Caco-2 (cell line): Measurements from ENCODE around the gene PALLD. TPM values are rescaled to one million over a fixed set of nuclear protein-coding genes. Genes with fewer than 3 reads are reported as not detected.

Experiments used
- BruUV-seq: library from RNA; stranded (reverse); fragments of 400-500 nt; replicated peaks from 2 replicates; lab custom pipeline; 2021; lab: Mats Ljungman, UMichigan
- CTCF ChIA-PET: fragments of 300-600 bp; sonication (Branson Sonifier 250); formaldehyde crosslinking; loops from one replicate; lab custom pipeline; 2022; ENCODE audit warnings: antibody characterized with exemption; lab: Charles Lee
- POLR2A ChIA-PET: fragments of 300-600 bp; sonication (Branson Sonifier 250); formaldehyde crosslinking; loops from one replicate; lab custom pipeline; 2022; ENCODE audit warnings: antibody characterized with exemption; lab: Charles Lee
- DNase-seq, 2 experiments: peaks; one replicate each; pipeline versions ENCODE4 v3.0.0 to v3.0.0-alpha.2; 2020 to 2022
- H3K27me3 ChIP-seq: replicated peaks from 2 replicates; pipeline ENCODE4 v1.6.0; 2011; ENCODE audit warnings: low read length; ENCODE audit not compliant: control insufficient read depth, insufficient read depth
- H3K36me3 ChIP-seq: 2 replicates; pipeline ENCODE4 v1.5.1; 2011; ENCODE audit warnings: low read length; ENCODE audit not compliant: control insufficient read depth, insufficient read depth
- H3K4me1 ChIP-seq: fragments of 250-450 bp; sonication (Bioruptor Pico); 2 replicates; pipeline ENCODE4 v1.5.1; 2020; ENCODE audit warnings: mild to moderate bottlenecking
- H3K4me3 ChIP-seq: 2 replicates; pipeline ENCODE4 v1.5.1; 2011; ENCODE audit warnings: low read depth, mild to moderate bottlenecking, control low read depth, low read length
- H3K9me3 ChIP-seq: fragments of 250-450 bp; sonication (Bioruptor Pico); 2 replicates; pipeline ENCODE4 v1.5.1; 2020; ENCODE audit warnings: mild to moderate bottlenecking, moderate library complexity
- H3K27ac Mint-ChIP-seq: one replicate; pipeline ENCODE4 v1.8.0; 2022; ENCODE audit warnings: mixed read lengths; ENCODE audit not compliant: unreplicated experiment
- H3K27me3 Mint-ChIP-seq: one replicate; pipeline ENCODE4 v1.8.0; 2022; ENCODE audit warnings: mixed read lengths; ENCODE audit not compliant: insufficient read depth, unreplicated experiment
- H3K36me3 Mint-ChIP-seq: one replicate; pipeline ENCODE4 v1.8.0; 2022; ENCODE audit warnings: mild to moderate bottlenecking, mixed read lengths; ENCODE audit not compliant: insufficient read depth, unreplicated experiment
- H3K4me1 Mint-ChIP-seq: one replicate; pipeline ENCODE4 v1.8.0; 2022; ENCODE audit warnings: low read depth, mixed read lengths; ENCODE audit not compliant: unreplicated experiment
- H3K4me3 Mint-ChIP-seq: one replicate; pipeline ENCODE4 v1.8.0; 2022; ENCODE audit warnings: mild to moderate bottlenecking, moderate library complexity, mixed read lengths; ENCODE audit not compliant: unreplicated experiment
- H3K9me3 Mint-ChIP-seq: one replicate; pipeline ENCODE4 v1.8.0; 2022; ENCODE audit warnings: mixed read lengths; ENCODE audit not compliant: unreplicated experiment
- intact Hi-C: fragments of 100-400 bp; cut with micrococcal nuclease; formaldehyde crosslinking; loops from one replicate; pipeline ENCODE4 v1.10.0; 2022; ENCODE audit not compliant: unreplicated experiment
- total RNA-seq: library from RNA; stranded (reverse); gene quantifications from 2 replicates; pipeline ENCODE4 v1.2.3, GENCODE V29; 2022
- TF ChIP-seq, protein P1 (sequence below), 2 experiments: fragments of 200-600 bp in 1 of 2; IDR thresholded peaks; 1 replicate in 1 of 2; 2 replicates in 1 of 2; pipeline versions ENCODE4 v1.5.1 to v1.8.0; 2011 to 2022; ENCODE audit warnings: antibody characterized with exemption in 1 of 2, control low read depth in 1 of 2, inconsistent platforms in 1 of 2, low read depth in 1 of 2, low read length in 1 of 2, mild to moderate bottlenecking in 1 of 2, moderate library complexity in 1 of 2; ENCODE audit not compliant: insufficient read depth in 1 of 2, severe bottlenecking in 1 of 2, unreplicated experiment in 1 of 2

The PALLD gene
- total RNA-seq, 1 experiment from 2014 or later = 12.3 TPM

DNA sequence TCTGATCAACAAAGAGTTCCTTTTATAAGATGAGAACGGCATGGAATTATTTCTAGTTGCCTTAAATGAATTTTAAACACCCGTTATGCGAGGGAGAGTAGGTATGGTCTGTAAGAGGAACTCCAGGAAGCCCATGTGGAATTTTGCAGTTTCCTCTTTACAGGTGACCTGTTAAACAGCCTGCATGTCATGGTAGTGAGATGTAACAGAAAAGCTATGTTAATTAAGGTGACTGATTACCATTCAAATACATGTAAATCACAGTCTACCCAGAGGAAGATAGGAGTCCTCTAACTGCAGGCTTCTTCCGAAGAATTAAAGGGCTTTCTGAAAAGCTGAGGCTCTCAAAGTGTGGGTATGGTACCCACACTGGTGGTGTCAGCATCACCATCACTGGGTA is 349.6 kb downstream of the PALLD start:
- CTCF ChIA-PET = no interaction called here
- H3K4me3 Mint-ChIP-seq = no peak overlapping the region
- Histone ChIP-seq H3K27me3 (no peaks in the 10 kb centered on the region), H3K4me1 (peaks cover 22% of the 10 kb centered on the region), H3K9me3 (no peaks in the 10 kb centered on the region), H3K4me3 (no peak overlapping the region), H3K36me3 (no peaks in the 10 kb centered on the region)
- peaks cover 34% of the 10 kb centered on the region for H3K4me1 Mint-ChIP-seq
- no peaks in the 10 kb centered on the region for H3K27me3 Mint-ChIP-seq
- no peaks in the 10 kb centered on the region for H3K36me3 Mint-ChIP-seq
- no peak overlapping the region for H3K27ac Mint-ChIP-seq
- no peak for DNase-seq
- TF ChIP-seq, protein P1, sequence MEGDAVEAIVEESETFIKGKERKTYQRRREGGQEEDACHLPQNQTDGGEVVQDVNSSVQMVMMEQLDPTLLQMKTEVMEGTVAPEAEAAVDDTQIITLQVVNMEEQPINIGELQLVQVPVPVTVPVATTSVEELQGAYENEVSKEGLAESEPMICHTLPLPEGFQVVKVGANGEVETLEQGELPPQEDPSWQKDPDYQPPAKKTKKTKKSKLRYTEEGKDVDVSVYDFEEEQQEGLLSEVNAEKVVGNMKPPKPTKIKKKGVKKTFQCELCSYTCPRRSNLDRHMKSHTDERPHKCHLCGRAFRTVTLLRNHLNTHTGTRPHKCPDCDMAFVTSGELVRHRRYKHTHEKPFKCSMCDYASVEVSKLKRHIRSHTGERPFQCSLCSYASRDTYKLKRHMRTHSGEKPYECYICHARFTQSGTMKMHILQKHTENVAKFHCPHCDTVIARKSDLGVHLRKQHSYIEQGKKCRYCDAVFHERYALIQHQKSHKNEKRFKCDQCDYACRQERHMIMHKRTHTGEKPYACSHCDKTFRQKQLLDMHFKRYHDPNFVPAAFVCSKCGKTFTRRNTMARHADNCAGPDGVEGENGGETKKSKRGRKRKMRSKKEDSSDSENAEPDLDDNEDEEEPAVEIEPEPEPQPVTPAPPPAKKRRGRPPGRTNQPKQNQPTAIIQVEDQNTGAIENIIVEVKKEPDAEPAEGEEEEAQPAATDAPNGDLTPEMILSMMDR (IDR thresholded peaks at IDR 0.05; ENCODE audit: insufficient read depth in 1 of 2, low read depth in 1 of 2, low read length in 1 of 2, severe bottlenecking in 1 of 2, unreplicated experiment in 1 of 2) = no peak
- POLR2A ChIA-PET = no interaction called here
- H3K9me3 Mint-ChIP-seq = no peaks in the 10 kb centered on the region
- BruUV-seq = no TSS peak
- intact Hi-C loops = no loop called here

DNA sequence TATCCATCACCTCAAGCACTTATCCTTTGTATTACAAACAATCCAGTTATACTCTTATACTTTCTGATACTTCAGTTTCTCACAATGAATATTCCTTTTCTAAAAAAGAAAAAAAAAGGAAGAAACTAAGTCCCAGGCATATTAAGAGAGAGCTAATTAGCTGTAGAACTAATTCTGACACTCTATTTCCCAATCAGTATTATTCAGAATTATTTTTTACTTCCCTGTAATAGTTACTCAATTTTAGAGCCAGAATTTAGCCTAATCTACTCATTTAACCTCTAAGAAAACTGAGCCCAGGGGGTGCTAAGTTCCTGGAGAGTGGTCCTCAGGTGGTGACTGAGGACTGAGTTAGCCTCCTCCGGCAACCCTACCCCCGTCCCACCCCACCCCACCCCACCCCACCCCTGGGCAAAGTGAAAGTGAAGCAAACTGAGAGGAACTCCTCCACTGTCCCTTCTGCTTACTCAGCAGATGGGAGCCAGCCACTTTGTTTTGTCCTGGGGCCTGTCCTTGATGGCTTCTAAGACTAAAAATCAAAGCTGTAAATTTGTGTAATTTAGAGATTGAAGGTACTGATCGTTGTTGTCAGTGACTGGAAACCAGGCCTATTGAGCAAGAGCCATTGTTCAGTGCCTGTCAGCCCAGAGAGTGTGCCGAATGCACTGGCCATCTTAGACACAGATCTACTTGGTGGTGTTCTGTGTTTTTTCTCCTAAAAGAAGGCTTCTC is 351.1 kb downstream of the PALLD start:
- H3K4me3 Mint-ChIP-seq = peak overlapping the region; percentile 43

DNA sequence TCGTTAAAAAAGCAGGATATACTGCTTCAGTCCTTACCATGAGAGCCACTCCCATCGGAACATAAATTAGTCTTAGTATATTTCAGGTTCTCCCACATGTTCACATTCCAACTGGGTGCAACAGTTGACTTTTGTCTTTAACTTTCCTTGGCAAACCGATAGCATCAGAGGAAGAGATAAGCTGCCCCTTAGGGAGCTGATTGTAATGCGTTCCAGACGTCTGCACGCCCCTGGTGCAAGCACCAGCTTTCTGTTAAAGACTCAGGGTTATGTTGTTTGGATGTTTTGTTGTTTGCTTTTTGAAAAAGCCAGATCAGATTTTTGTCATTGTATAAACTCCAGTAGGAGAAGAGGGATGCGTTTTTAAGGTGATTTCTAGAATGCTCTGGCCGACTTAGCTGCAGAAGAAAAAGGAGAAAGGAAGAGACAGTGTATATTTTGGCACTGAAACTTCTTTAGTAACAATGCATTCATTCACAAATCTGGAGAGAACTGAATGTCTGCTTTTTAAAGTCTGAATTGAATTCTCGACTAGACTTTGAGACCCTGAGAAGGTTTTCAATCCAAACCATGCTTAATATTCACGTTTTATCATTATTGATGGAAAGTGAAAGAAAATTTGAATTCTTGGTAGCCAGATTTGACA is 352.3 kb downstream of the PALLD start:
- H3K27me3 Mint-ChIP-seq = no peaks in the 10 kb centered on the region
- no TSS peak for BruUV-seq

More for the DNA sequence above, 351.1 kb downstream of the PALLD start:
- Mint-ChIP-seq H3K27me3 (no peaks in the 10 kb centered on the region), H3K9me3 (no peaks in the 10 kb centered on the region), H3K27ac (no peak overlapping the region), H3K4me1 (peaks cover 34% of the 10 kb centered on the region), H3K36me3 (no peaks in the 10 kb centered on the region)
- no peaks in the 10 kb centered on the region for H3K9me3 ChIP-seq
- DNase-seq = no peak
- H3K27me3 ChIP-seq = no peaks in the 10 kb centered on the region
- intact Hi-C loops = loop anchor here (2.0 kb wide), 1 partner anchor 33 kb away; no protein-coding TSS in a partner anchor
- TF ChIP-seq, protein P1 (IDR thresholded peaks at IDR 0.05; ENCODE audit: insufficient read depth in 1 of 2, low read depth in 1 of 2, low read length in 1 of 2, severe bottlenecking in 1 of 2, unreplicated experiment in 1 of 2) = no peak
- CTCF ChIA-PET = interaction anchor here (0.9 kb wide), 1 partner anchor 16 kb away, joined by 3 read pairs; no protein-coding TSS in a partner anchor
- BruUV-seq = no TSS peak
- POLR2A ChIA-PET = interaction anchor here (0.6 kb wide), 1 partner anchor 237 kb away, joined by 4 read pairs; no protein-coding TSS in a partner anchor
- H3K4me3 ChIP-seq = no peak overlapping the region
- no peaks in the 10 kb centered on the region for H3K36me3 ChIP-seq
- H3K4me1 ChIP-seq = peaks cover 22% of the 10 kb centered on the region

More for the DNA sequence above, 352.3 kb downstream of the PALLD start:
- no peaks in the 10 kb centered on the region for H3K36me3 ChIP-seq
- Mint-ChIP-seq H3K4me3 (peak overlapping the region; percentile 34), H3K4me1 (peaks cover 43% of the 10 kb centered on the region), H3K36me3 (no peaks in the 10 kb centered on the region), H3K27ac (peak overlapping the region; percentile 33), H3K9me3 (no peaks in the 10 kb centered on the region)
- peak in 1 of 2 experiments; percentile 17 for DNase-seq
- peaks cover 22% of the 10 kb centered on the region for H3K4me1 ChIP-seq
- TF ChIP-seq, protein P1 (IDR thresholded peaks at IDR 0.05; ENCODE audit: insufficient read depth in 1 of 2, low read depth in 1 of 2, low read length in 1 of 2, severe bottlenecking in 1 of 2, unreplicated experiment in 1 of 2) = no peak
- ChIA-PET CTCF (interaction anchor here (0.9 to 1.0 kb wide), 2 partner anchors 17 to 72 kb away, joined by 3 read pairs; no protein-coding TSS in a partner anchor), POLR2A (interaction anchor here (1.0 kb wide), 1 partner anchor 17 kb away, joined by 6 read pairs; no protein-coding TSS in a partner anchor)
- no peak overlapping the region for H3K4me3 ChIP-seq
- H3K9me3 ChIP-seq = no peaks in the 10 kb centered on the region
- intact Hi-C loops = loop anchor here (2.0 kb wide), 1 partner anchor 32 kb away; no protein-coding TSS in a partner anchor
- no peaks in the 10 kb centered on the region for H3K27me3 ChIP-seq
